Measurements from ENCODE around the gene HLA-DOA.

The HLA-DOA gene

GRCh38 chr6:32980488-32981038 is 28.8 kb downstream of the HLA-DOA start:
- DNase-seq (ENCODE audit: insufficient read length, low spot score) (no peak), FAIRE-seq (no peak)

GRCh38 chr6:32979720-32980487 is 29.5 kb downstream of the HLA-DOA start:
- no peak for FAIRE-seq
- no peak for DNase-seq (ENCODE audit: insufficient read length, low spot score)

- DNase-seq (ENCODE audit: insufficient read length, low spot score) (no peak), FAIRE-seq (no peak)
Measured at GRCh38 chr6:32977953-32978324, 31.5 kb downstream of the HLA-DOA start.

- FAIRE-seq, result no peak
- no peak for DNase-seq (ENCODE audit: insufficient read length, low spot score)
Measured at GRCh38 chr6:32977272-32977952, 32.0 kb downstream of the HLA-DOA start.

GRCh38 chr6:32976334-32977069 is 32.9 kb downstream of the HLA-DOA start:
- FAIRE-seq (no peak), DNase-seq (ENCODE audit: insufficient read length, low spot score) (no peak)

GRCh38 chr6:32975886-32976285 is 33.5 kb downstream of the HLA-DOA start:
- no peak for FAIRE-seq
- no peak for DNase-seq (ENCODE audit: insufficient read length, low spot score)

- FAIRE-seq (no peak), DNase-seq (ENCODE audit: insufficient read length, low spot score) (no peak)
Measured at GRCh38 chr6:32974541-32975308, 34.7 kb downstream of the HLA-DOA start.

GRCh38 chr6:32974016-32974333 is 35.4 kb downstream of the HLA-DOA start:
- FAIRE-seq, result no peak
- DNase-seq (ENCODE audit: insufficient read length, low spot score), result no peak

GRCh38 chr6:32973144-32974015 is 36.0 kb downstream of the HLA-DOA start:
- FAIRE-seq (no peak), DNase-seq (ENCODE audit: insufficient read length, low spot score) (no peak)

- DNase-seq (ENCODE audit: insufficient read length, low spot score), result no peak
- no peak for FAIRE-seq
Measured at GRCh38 chr6:32972353-32973143, 36.8 kb downstream of the HLA-DOA start.

- peak; percentile 94 for DNase-seq (ENCODE audit: insufficient read length, low spot score)
- peak; percentile 85 for FAIRE-seq
Measured at GRCh38 chr6:32971581-32972352, 37.6 kb downstream of the HLA-DOA start.

- FAIRE-seq, result no peak
- DNase-seq (ENCODE audit: insufficient read length, low spot score), result no peak
Measured at GRCh38 chr6:32971242-32971580, 38.2 kb downstream of the HLA-DOA start.

- DNase-seq (ENCODE audit: insufficient read length, low spot score) (peak; percentile 63), FAIRE-seq (no peak)
Measured at GRCh38 chr6:32970413-32971241, 38.8 kb downstream of the HLA-DOA start.

- FAIRE-seq, result no peak
- peak; percentile 53 for DNase-seq (ENCODE audit: insufficient read length, low spot score)
Measured at GRCh38 chr6:32969685-32970412, 39.5 kb downstream of the HLA-DOA start.

- peak; percentile 31 for FAIRE-seq
Measured at GRCh38 chr6:32968867-32969684, 40.3 kb downstream of the HLA-DOA start.

More at GRCh38 chr6:32968867-32969684, 40.3 kb downstream of the HLA-DOA start:
- peak; percentile 69 for DNase-seq (ENCODE audit: insufficient read length, low spot score)
